ENCODE measurements around the gene THEMIS2.

DNA sequence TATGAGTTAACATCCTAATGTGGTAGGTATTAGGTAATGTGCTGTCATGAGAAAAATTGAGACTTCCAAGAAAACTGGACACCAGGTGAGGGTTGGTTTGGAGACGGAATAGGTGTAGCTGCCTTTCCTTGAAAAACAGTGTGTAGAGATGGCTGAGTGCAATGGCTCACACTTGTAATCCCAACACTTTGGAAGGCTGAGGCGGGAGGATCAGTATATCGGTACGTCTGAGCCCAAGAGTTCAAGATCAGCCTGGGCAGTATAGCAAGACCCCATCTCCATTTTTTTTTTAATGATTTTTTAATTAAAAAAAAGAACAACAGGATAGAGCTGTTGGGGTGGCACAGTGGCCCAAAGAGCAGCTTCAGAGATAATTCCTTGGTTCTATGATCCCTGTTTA is 48.6 kb upstream of the THEMIS2 start:
- TF ChIP-seq EP300 (IDR thresholded peaks at IDR 0.05) (no peak), POLR2A (IDR thresholded peaks at IDR 0.05; ENCODE audit: low read depth) (no peak)
- TF ChIP-seq, protein P1, sequence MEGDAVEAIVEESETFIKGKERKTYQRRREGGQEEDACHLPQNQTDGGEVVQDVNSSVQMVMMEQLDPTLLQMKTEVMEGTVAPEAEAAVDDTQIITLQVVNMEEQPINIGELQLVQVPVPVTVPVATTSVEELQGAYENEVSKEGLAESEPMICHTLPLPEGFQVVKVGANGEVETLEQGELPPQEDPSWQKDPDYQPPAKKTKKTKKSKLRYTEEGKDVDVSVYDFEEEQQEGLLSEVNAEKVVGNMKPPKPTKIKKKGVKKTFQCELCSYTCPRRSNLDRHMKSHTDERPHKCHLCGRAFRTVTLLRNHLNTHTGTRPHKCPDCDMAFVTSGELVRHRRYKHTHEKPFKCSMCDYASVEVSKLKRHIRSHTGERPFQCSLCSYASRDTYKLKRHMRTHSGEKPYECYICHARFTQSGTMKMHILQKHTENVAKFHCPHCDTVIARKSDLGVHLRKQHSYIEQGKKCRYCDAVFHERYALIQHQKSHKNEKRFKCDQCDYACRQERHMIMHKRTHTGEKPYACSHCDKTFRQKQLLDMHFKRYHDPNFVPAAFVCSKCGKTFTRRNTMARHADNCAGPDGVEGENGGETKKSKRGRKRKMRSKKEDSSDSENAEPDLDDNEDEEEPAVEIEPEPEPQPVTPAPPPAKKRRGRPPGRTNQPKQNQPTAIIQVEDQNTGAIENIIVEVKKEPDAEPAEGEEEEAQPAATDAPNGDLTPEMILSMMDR (IDR thresholded peaks at IDR 0.05): no peak

Data from esophagus muscularis mucosa (tissue), 4 donors.